HEK293 (cell line): Measurements from ENCODE around the gene GNGT1.
"Not testable (repeated sequence)": the region's sequence is repeated elsewhere in the genome, so short reads cannot be mapped to it uniquely, and the experiment has no call there.

Experiments
- CTCF ChIA-PET: fragments of 350-600 bp; formaldehyde crosslinking; extraction: SDS; loops from one replicate; lab custom pipeline; 2021; ENCODE audit warnings: antibody characterized with exemption; lab: Yijun Ruan, JAX
- POLR2A ChIA-PET: fragments of 300-600 bp; formaldehyde crosslinking; extraction: SDS; loops from one replicate; lab custom pipeline; 2020; ENCODE audit warnings: antibody characterized with exemption, inconsistent platforms; lab: Yijun Ruan, JAX
- H3K27ac ChIP-seq: fragments of 200-500 bp; sonication (Bioruptor generic); 2 replicates; pipeline ENCODE4 v1.5.1; 2014; ENCODE audit warnings: low read depth, low read length, control low read depth, inconsistent platforms; ENCODE audit errors: extremely low read depth
- H3K36me3 ChIP-seq, 2 experiments: fragments of 200-500 bp in 1 of 2; sonication (Bioruptor generic) in 1 of 2; 1 replicate in 1 of 2; 2 replicates in 1 of 2; pipeline ENCODE4 v1.5.1; 2014 to 2017; ENCODE audit warnings: inconsistent platforms in 2 of 2, low read length in 2 of 2; ENCODE audit not compliant: control insufficient read depth in 2 of 2, insufficient read depth in 1 of 2
- H3K4me1 ChIP-seq: fragments of 200-500 bp; sonication (Bioruptor generic); 2 replicates; pipeline ENCODE4 v1.5.1; 2014; ENCODE audit warnings: mild to moderate bottlenecking, low read length, inconsistent platforms; ENCODE audit not compliant: control insufficient read depth, insufficient read depth
- H3K4me3 ChIP-seq: 2 replicates; pipeline ENCODE4 v1.5.1; 2011; ENCODE audit warnings: low read depth, mild to moderate bottlenecking, control low read depth, low read length, moderate library complexity
- H3K9me3 ChIP-seq: fragments of 200-500 bp; sonication (Bioruptor generic); 2 replicates; pipeline ENCODE4 v1.5.1; 2014; ENCODE audit warnings: low read depth, low read length, inconsistent platforms; ENCODE audit not compliant: control insufficient read depth, insufficient read depth
- GLI4 ChIP-seq: fragments of 450-650 bp; formaldehyde crosslinking; IDR thresholded peaks from 2 replicates; pipeline ENCODE4 v1.5.1; 2016; ENCODE audit warnings: missing biosample characterization, missing genetic modification characterization
- MZF1 ChIP-seq: fragments of 450-650 bp; formaldehyde crosslinking; IDR thresholded peaks from 2 replicates; pipeline ENCODE4 v1.5.1; 2017; ENCODE audit warnings: missing biosample characterization, missing genetic modification characterization, borderline replicate concordance
- OVOL3 ChIP-seq: fragments of 450-650 bp; formaldehyde crosslinking; IDR thresholded peaks from 2 replicates; pipeline ENCODE4 v1.5.1; 2016; ENCODE audit warnings: missing biosample characterization, missing genetic modification characterization
- PRDM1 ChIP-seq: fragments of 450-650 bp; formaldehyde crosslinking; IDR thresholded peaks from 2 replicates; pipeline ENCODE4; 2016; ENCODE audit warnings: missing biosample characterization, missing genetic modification characterization
- SP7 ChIP-seq: fragments of 450-650 bp; formaldehyde crosslinking; IDR thresholded peaks from 2 replicates; pipeline ENCODE4 v1.5.1; 2016; ENCODE audit warnings: missing biosample characterization, missing genetic modification characterization
- YY1 ChIP-seq: fragments of 450-650 bp; formaldehyde crosslinking; IDR thresholded peaks from 2 replicates; pipeline ENCODE4 v1.5.1; 2018; ENCODE audit warnings: missing biosample characterization, missing genetic modification characterization
- ZNF112 ChIP-seq: fragments of 450-650 bp; formaldehyde crosslinking; IDR thresholded peaks from 2 replicates; pipeline ENCODE4 v1.5.0; 2017; ENCODE audit warnings: missing biosample characterization, missing genetic modification characterization
- ZNF121 ChIP-seq: fragments of 450-650 bp; formaldehyde crosslinking; IDR thresholded peaks from 2 replicates; pipeline ENCODE4 v1.5.1; 2016; ENCODE audit warnings: missing biosample characterization, missing genetic modification characterization
- ZNF132 ChIP-seq: fragments of 450-650 bp; formaldehyde crosslinking; IDR thresholded peaks from 2 replicates; pipeline ENCODE4 v1.5.1; 2017; ENCODE audit warnings: missing biosample characterization, missing genetic modification characterization, borderline replicate concordance
- ZNF37A ChIP-seq: fragments of 450-650 bp; IDR thresholded peaks from 2 replicates; pipeline ENCODE4 v1.5.1; 2018; ENCODE audit warnings: missing biosample characterization, missing genetic modification characterization
- ZNF398 ChIP-seq: fragments of 450-650 bp; formaldehyde crosslinking; IDR thresholded peaks from 2 replicates; pipeline ENCODE4 v1.5.1; 2017; ENCODE audit warnings: missing biosample characterization, missing genetic modification characterization
- ZNF560 ChIP-seq: fragments of 450-650 bp; formaldehyde crosslinking; IDR thresholded peaks from 2 replicates; pipeline ENCODE4 v1.5.1; 2017; ENCODE audit warnings: missing biosample characterization, missing genetic modification characterization, borderline replicate concordance
- TF ChIP-seq, protein P1 (sequence below): fragments of 450-650 bp; formaldehyde crosslinking; optimal IDR thresholded peaks from 2 replicates; pipeline ENCODE3; 2016; ENCODE audit warnings: missing biosample characterization, mild to moderate bottlenecking, missing genetic modification characterization

Gene GNGT1

GRCh38 chr7:93915888-93916287 lies 9.5 kb downstream of the GNGT1 start:
- H3K4me3 ChIP-seq, POLR2A ChIA-PET, H3K36me3 ChIP-seq, H3K9me3 ChIP-seq, H3K27ac ChIP-seq, H3K4me1 ChIP-seq: not testable (repeated sequence)
- peak; percentile 63 for TF ChIP-seq SP7 (tag by site-specific recombination)
- CTCF ChIA-PET, result interaction anchor here (0.7 kb wide), 1 partner anchor 162 kb away, joined by 3 read pairs; no protein-coding TSS in a partner anchor

GRCh38 chr7:93916315-93916714 lies 9.9 kb downstream of the GNGT1 start:
- POLR2A ChIA-PET, H3K9me3 ChIP-seq, H3K4me1 ChIP-seq, H3K27ac ChIP-seq, CTCF ChIA-PET, H3K36me3 ChIP-seq, H3K4me3 ChIP-seq: not testable (repeated sequence)

- Histone ChIP-seq H3K4me3 (no peak overlapping the region; the same call in 1 of the 2 replicates), H3K27ac (peak overlapping the region; percentile 93; the same call in 1 of the 2 replicates), H3K36me3 (no peaks in the 10 kb centered on the region), H3K4me1 (peaks cover 12% of the 10 kb centered on the region), H3K9me3 (no peaks in the 10 kb centered on the region)
- ChIA-PET CTCF (interaction anchor here (0.6 to 1.2 kb wide), 5 partner anchors 7 to 740 kb away, joined by 3 to 5 read pairs (median 3); no protein-coding TSS in a partner anchor), POLR2A (interaction anchor here (0.6 to 1.6 kb wide), 4 partner anchors 8 to 30 kb away, joined by 3 to 14 read pairs (median 4); partner anchors contain the start of gene TFPI2)
- TF ChIP-seq MZF1, result peak; percentile 89; the same call in 1 of the 2 replicates
- TF ChIP-seq PRDM1 (tag by site-specific recombination), result peak; percentile 70; the same call in 1 of the 2 replicates
- TF ChIP-seq OVOL3 (tag by site-specific recombination), result no peak
Measured at GRCh38 chr7:93920496-93921182, 14.3 kb downstream of the GNGT1 start.

DNA sequence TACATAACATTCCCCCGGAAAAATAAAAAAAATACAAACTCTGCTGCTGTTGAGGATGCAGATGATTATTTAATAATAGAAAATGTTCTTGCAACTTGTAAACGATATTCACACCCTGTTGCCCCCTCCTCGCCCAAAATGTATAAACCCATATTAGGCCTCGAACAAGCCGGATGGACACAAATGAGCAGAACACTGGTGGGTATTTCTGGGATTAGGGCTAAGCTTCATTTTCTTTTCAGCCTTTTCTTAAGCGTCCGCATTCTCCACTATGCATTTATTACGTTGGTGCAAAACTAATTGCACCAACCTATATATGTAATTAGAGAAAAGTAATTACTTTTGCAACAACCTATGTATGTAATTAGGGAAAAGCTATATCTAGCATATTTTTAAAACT lies 14.8 kb downstream of the GNGT1 start:
- no peaks in the 10 kb centered on the region for H3K9me3 ChIP-seq
- ChIA-PET POLR2A (interaction anchor here (0.6 to 1.6 kb wide), 4 partner anchors 8 to 31 kb away, joined by 3 to 14 read pairs (median 4); partner anchors contain the start of gene TFPI2), CTCF (interaction anchor here (0.6 to 1.2 kb wide), 5 partner anchors 8 to 739 kb away, joined by 3 to 6 read pairs (median 3); no protein-coding TSS in a partner anchor)
- H3K36me3 ChIP-seq, result no peaks in the 10 kb centered on the region
- H3K4me3 ChIP-seq, result peak overlapping the region; percentile 63; the same call in 1 of the 2 replicates
- no peak for TF ChIP-seq ZNF560 (tag by site-specific recombination)
- TF ChIP-seq ZNF112, result no peak
- TF ChIP-seq, protein P1, sequence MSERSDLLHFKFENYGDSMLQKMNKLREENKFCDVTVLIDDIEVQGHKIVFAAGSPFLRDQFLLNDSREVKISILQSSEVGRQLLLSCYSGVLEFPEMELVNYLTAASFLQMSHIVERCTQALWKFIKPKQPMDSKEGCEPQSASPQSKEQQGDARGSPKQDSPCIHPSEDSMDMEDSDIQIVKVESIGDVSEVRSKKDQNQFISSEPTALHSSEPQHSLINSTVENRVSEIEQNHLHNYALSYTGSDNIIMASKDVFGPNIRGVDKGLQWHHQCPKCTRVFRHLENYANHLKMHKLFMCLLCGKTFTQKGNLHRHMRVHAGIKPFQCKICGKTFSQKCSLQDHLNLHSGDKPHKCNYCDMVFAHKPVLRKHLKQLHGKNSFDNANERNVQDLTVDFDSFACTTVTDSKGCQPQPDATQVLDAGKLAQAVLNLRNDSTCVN (tag by site-specific recombination), result no peak
- TF ChIP-seq YY1 (tag by site-specific recombination), result no peak
- TF ChIP-seq ZNF132 (tag by site-specific recombination), result no peak
- no peak for TF ChIP-seq ZNF37A
- TF ChIP-seq ZNF398 (tag by site-specific recombination), result no peak
- TF ChIP-seq ZNF121, result no peak
- TF ChIP-seq GLI4 (tag by site-specific recombination), result no peak
- H3K27ac ChIP-seq, result peak overlapping the region; percentile 93; the same call in 1 of the 2 replicates
- H3K4me1 ChIP-seq, result peaks cover 12% of the 10 kb centered on the region
